Pancreas (tissue), 10 donors: ENCODE measurements around the gene AIM2. TPM values are rescaled to one million over a fixed set of nuclear protein-coding genes. Genes with fewer than 3 reads are reported as not detected.
"Not testable (repeated sequence)": the region's sequence is repeated elsewhere in the genome, so short reads cannot be mapped to it uniquely, and the experiment has no call there.

Experiments
- ATAC-seq, 4 donors: fragments of 200-7000 bp; cut with Tn5 transposase; one replicate each; pipeline versions ENCODE4 v1.8.0 to v1.9.1; 2020; ENCODE audit warnings: mild to moderate bottlenecking in 4 of 4, moderate library complexity in 4 of 4
- DNase-seq, 6 donors: peaks; one replicate each; pipeline ENCODE4 v3.0.0-alpha.2; 2020
- FAIRE-seq: peaks from 2 replicates; lab custom pipeline; 2012; peaks lifted over from hg19 to GRCh38; lab: Jason Lieb, UNC
- H3K27ac ChIP-seq, 4 donors: fragments of 200-600 bp; sonication (generic); 1 replicate in 3 of 4; 2 replicates in 1 of 4; pipeline versions ENCODE4 v1.5.0 to v1.8.0; 2020
- H3K27me3 ChIP-seq, 4 donors: fragments of 200-600 bp; one replicate each; pipeline ENCODE4 v1.8.0; 2021
- H3K36me3 ChIP-seq, 3 donors: fragments of 200-600 bp; sonication (generic) in 1 of 3; one replicate each; pipeline versions ENCODE4 v1.5.0 to v1.8.0; 2020 to 2021
- H3K4me1 ChIP-seq, 3 donors: fragments of 200-600 bp; one replicate each; pipeline ENCODE4 v1.8.0; 2021
- H3K4me3 ChIP-seq, 4 donors: fragments of 200-600 bp; sonication (generic) in 2 of 4; one replicate each; pipeline versions ENCODE4 v1.5.0 to v1.8.0; 2020 to 2021
- H3K9me3 ChIP-seq, 4 donors: fragments of 200-600 bp; one replicate each; pipeline ENCODE4 v1.8.0; 2021
- CTCF ChIP-seq, 4 donors: fragments of 200-600 bp; sonication (generic) in 3 of 4; IDR thresholded peaks; one replicate each; pipeline versions ENCODE4 v1.5.0 to v1.8.0; 2021; ENCODE audit warnings: antibody characterized with exemption in 4 of 4
- WGBS, 2 donors: extraction: QIAGEN DNeasy Blood & Tissue Kit; methylation state at CpG; one replicate each; pipeline ENCODE4 v1.1.7; 2013; 5-methylcytosine and 5-hydroxymethylcytosine counted together
- intact Hi-C, 3 donors: fragments of 100-400 bp; cut with DNase I; formaldehyde crosslinking; loops; one replicate each; pipeline versions ENCODE4 v1.11.1 to v1.14.2; 2022
- polyA plus RNA-seq, 2 donors: library from polyadenylated mRNA; stranded (reverse); fragments of 200-250 nt; gene quantifications; one replicate each; pipeline ENCODE4 v1.2.3, GENCODE V29; 2013
- total RNA-seq, 6 donors: library from RNA; stranded (reverse); fragmentation: NEBNext Ultra II Directional in 4 of 6; extraction: Animal tissue kit (Norgen Biotek cat#: 25700) in 4 of 6; gene quantifications; one replicate each; pipeline versions ENCODE4 v1.2.1 to v1.2.4, GENCODE V29; 2021 to 2023
- donor health status: healthy with polysubstance abuse.
- donor health status: DM: no; HTN: no; CAD: no; lungs with moderate emphysema.
- donor health status: DM: no; HTN: no; CAD: no.
- donor health status: control.
- donor health status: control.
- donor health status: Bipolar disorder and iron deficiency.
- donor health status: DM: yes; HTN: yes; CAD: no.
- donor health status: DM: no; HTN: no; CAD: no.
- donor health status: DM: no; HTN: no; CAD: no.
- donor health status: DM: yes; HTN: yes; CAD: no.

Gene AIM2
- total and polyA plus RNA-seq, 8 donors = 0.07 to 0.47 (median 0.29) TPM; not detected in 3

DNA sequence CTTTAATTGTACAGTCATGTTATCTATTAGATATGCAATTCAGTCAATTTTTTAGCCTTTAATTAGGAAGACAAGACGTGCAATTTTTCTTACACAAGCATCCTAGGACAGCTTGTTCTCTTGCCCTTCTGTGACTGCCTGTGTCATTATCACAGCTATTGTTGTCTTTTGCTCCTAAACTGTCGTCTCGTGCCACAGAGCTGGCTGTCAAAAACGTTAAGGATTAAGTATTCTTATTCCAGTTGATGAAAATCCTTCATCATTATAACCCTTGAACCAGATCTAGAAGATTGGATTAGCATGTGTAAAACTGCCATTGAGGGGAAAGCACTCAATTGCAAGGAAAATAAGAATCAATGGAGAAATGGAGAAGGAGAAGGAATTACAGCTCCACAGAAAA is 43.8 kb upstream of the AIM2 start:
- FAIRE-seq (no peak), ATAC-seq (no peak), DNase-seq (no peak)
- WGBS, 2 donors = 27 to 33% methylated on average over 4 of the region's 4 CpGs
- Histone ChIP-seq H3K4me1 (no peaks in the 10 kb centered on the region), H3K27ac (no peak overlapping the region), H3K27me3 (no peaks in the 10 kb centered on the region), H3K36me3 (no peaks in the 10 kb centered on the region), H3K4me3 (no peak overlapping the region), H3K9me3 (no peaks in the 10 kb centered on the region)
- no peak for TF ChIP-seq CTCF (IDR thresholded peaks at IDR 0.05)
- intact Hi-C loops = no loop called here

GRCh38 chr1:159113596-159114433 is 37.2 kb upstream of the AIM2 start:
- no peak for ATAC-seq
- no peak overlapping the region for H3K4me3 ChIP-seq
- no peaks in the 10 kb centered on the region for H3K36me3 ChIP-seq
- no peaks in the 10 kb centered on the region for H3K27me3 ChIP-seq
- no peak for FAIRE-seq
- TF ChIP-seq CTCF (IDR thresholded peaks at IDR 0.05) = no peak
- no peak overlapping the region for H3K27ac ChIP-seq
- no peak for DNase-seq
- H3K9me3 ChIP-seq = no peaks in the 10 kb centered on the region
- WGBS, 2 donors = 25 to 27% methylated on average over 1 of the region's 1 CpG
- no peaks in the 10 kb centered on the region for H3K4me1 ChIP-seq
- intact Hi-C loops = no loop called here

- DNase-seq, intact Hi-C loops, H3K27me3 ChIP-seq, H3K27ac ChIP-seq, FAIRE-seq, H3K4me1 ChIP-seq, H3K36me3 ChIP-seq, H3K9me3 ChIP-seq, H3K4me3 ChIP-seq: not testable (repeated sequence)
- WGBS, 2 donors = 58 to 69% methylated on average over 3 of the region's 3 CpGs
- ATAC-seq = peak in 1 of 4 donors; percentile 30
Measured at GRCh38 chr1:159103021-159103420, 26.5 kb upstream of the AIM2 start.

- H3K4me1 ChIP-seq = no peaks in the 10 kb centered on the region
- ATAC-seq = no peak
- H3K27me3 ChIP-seq = no peaks in the 10 kb centered on the region
- TF ChIP-seq CTCF (IDR thresholded peaks at IDR 0.05) = no peak
- H3K9me3 ChIP-seq = no peaks in the 10 kb centered on the region
- no peaks in the 10 kb centered on the region for H3K36me3 ChIP-seq
- 47 to 62% methylated on average over 1 of the region's 1 CpG for WGBS, 2 donors
- no peak overlapping the region for H3K27ac ChIP-seq
- no peak for FAIRE-seq
- no peak for DNase-seq
- intact Hi-C loops = no loop called here
- no peak overlapping the region for H3K4me3 ChIP-seq
Measured at GRCh38 chr1:159100589-159100988, 24.0 kb upstream of the AIM2 start.

DNA sequence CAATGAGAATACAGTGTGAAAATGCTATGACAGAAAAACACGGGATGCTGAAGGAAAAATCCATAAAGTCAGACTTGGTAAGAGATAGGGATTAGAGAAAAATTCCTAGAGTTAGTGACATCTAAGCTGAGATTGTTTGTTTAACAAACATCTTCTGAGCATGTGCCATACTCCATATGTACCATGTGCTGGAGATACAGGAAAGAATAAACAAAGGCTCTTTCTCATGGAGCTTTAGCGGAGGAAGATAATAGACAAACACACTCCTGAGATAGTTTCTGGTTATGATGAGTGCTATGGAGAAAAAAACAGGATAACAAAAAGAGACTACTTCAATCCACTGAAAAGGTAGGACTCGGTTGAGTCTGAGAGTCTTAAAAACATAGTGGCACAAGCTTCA is 22.0 kb upstream of the AIM2 start:
- DNase-seq (no peak), ATAC-seq (no peak), FAIRE-seq (no peak)
- Histone ChIP-seq H3K4me1 (no peaks in the 10 kb centered on the region), H3K4me3 (no peak overlapping the region), H3K27me3 (no peaks in the 10 kb centered on the region), H3K27ac (no peak overlapping the region), H3K9me3 (no peaks in the 10 kb centered on the region), H3K36me3 (no peaks in the 10 kb centered on the region)
- intact Hi-C loops = no loop called here
- 37 to 39% methylated on average over 3 of the region's 3 CpGs for WGBS, 2 donors
- no peak for TF ChIP-seq CTCF (IDR thresholded peaks at IDR 0.05)
